ENCODE data around the gene PTPRN2.

DNA sequence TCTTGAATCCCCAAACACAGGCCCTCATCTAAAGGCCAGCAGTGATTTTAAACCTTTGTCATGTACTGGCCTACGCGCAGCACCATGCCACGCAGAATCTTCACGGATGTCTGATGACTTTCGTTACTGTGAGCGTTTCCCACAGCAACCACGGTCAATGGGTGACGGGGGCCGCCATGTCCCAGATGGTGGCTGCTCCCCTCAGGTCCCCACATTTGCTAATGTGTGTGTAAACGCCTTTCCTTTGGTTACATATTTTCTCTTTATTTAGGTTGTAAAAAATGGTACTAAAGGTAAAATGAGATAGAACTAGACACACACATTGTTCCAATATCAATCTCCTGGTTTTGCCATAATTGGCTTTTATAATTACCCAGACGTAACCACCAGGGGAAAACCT, 699.0 kb downstream of the PTPRN2 start:
- TF ChIP-seq GATA2 (CRISPR knock-in tag; IDR thresholded peaks at IDR 0.05), result no peak
- no peak for TF ChIP-seq ELF1 (IDR thresholded peaks at IDR 0.05)
- no peak for TF ChIP-seq GABPA (IDR thresholded peaks at IDR 0.05; ENCODE audit: low read depth)
- no peak for TF ChIP-seq RFX5 (IDR thresholded peaks at IDR 0.05; ENCODE audit: low read length)
- TF ChIP-seq YY1 (IDR thresholded peaks at IDR 0.05; ENCODE audit: low read depth), result no peak
